ENCODE data around the gene SIL1.
A peak's percentile ranks its signal among the peaks of the same experiment; 100 is the strongest.

The SIL1 gene

GRCh38 chr5:138961729-138962128 lies 236.4 kb downstream of the SIL1 start:
- TF ChIP-seq CTCF (IDR thresholded peaks at IDR 0.05; ENCODE audit: control insufficient read depth, extremely low read depth, insufficient read depth): no peak
- no peak for DNase-seq (ENCODE audit: low read depth)
- no peak overlapping the region for H3K4me3 ChIP-seq (ENCODE audit: low read depth, low read length)

- H3K4me3 ChIP-seq (ENCODE audit: low read depth, low read length): no peak overlapping the region
- DNase-seq (ENCODE audit: low read depth): no peak
Observed at GRCh38 chr5:138961221-138961620, 236.9 kb downstream of the SIL1 start.

GRCh38 chr5:138960145-138960692 lies 237.9 kb downstream of the SIL1 start:
- no peak for TF ChIP-seq CTCF (IDR thresholded peaks at IDR 0.05; ENCODE audit: control insufficient read depth, extremely low read depth, insufficient read depth)
- DNase-seq (ENCODE audit: low read depth): peak; percentile 58
- no peak overlapping the region for H3K4me3 ChIP-seq (ENCODE audit: low read depth, low read length)

More at GRCh38 chr5:138961221-138961620, 236.9 kb downstream of the SIL1 start:
- TF ChIP-seq CTCF (IDR thresholded peaks at IDR 0.05; ENCODE audit: control insufficient read depth, extremely low read depth, insufficient read depth): no peak

DNA sequence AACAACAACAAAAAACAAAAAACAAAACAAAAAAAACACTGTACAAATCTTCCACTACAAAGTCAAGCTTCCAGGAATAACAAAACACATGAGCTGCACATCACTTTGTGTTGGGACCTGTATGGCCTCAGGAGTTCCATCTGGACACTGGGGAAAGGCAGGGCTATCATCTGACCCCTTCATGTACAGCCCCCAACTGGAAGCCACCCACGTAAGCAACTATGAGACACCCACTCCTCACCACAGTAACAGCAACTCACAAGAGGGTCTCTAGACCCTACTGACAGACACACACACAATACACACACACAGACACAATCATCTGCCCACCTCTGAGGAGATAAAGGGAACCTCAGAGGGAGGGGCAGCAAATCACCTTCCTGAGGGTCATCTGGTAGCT lies 241.4 kb downstream of the SIL1 start:
- no peak overlapping the region for H3K4me3 ChIP-seq (ENCODE audit: low read depth, low read length)
- no peak for TF ChIP-seq CTCF (IDR thresholded peaks at IDR 0.05; ENCODE audit: control insufficient read depth, extremely low read depth, insufficient read depth)
- DNase-seq (ENCODE audit: low read depth): no peak

DNA sequence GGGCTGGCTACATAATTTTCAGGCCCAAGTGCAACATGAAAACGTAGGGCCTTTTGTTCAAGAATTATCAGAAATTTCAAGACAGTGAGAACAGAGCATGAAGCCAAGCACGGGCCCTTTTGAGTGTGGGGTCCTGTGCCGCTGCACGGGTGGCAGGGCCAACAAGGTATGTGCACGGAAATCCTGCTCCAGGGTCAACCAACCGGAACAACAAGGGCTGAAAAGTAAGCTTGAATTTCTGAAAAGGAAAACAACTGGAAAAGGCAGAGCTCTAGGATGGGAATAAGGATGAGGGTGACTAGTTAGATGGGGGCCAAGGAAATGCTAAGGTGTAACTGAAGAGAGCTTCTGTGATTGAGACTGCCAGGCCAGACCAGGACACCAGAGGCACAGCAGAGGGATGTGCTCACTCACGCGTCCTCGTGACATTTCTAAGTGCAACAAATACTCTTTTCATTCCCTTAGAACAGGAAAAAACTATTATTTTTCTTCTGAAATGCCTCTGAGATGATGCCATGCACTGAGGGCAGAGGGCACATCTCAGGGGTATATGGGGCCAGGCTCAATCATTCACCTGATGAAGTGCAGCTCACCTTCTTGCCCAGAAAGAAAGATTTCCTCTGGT lies 242.4 kb downstream of the SIL1 start:
- no peak overlapping the region for H3K4me3 ChIP-seq (ENCODE audit: low read depth, low read length)
- no peak for DNase-seq (ENCODE audit: low read depth)
- no peak for TF ChIP-seq CTCF (IDR thresholded peaks at IDR 0.05; ENCODE audit: control insufficient read depth, extremely low read depth, insufficient read depth)

DNA sequence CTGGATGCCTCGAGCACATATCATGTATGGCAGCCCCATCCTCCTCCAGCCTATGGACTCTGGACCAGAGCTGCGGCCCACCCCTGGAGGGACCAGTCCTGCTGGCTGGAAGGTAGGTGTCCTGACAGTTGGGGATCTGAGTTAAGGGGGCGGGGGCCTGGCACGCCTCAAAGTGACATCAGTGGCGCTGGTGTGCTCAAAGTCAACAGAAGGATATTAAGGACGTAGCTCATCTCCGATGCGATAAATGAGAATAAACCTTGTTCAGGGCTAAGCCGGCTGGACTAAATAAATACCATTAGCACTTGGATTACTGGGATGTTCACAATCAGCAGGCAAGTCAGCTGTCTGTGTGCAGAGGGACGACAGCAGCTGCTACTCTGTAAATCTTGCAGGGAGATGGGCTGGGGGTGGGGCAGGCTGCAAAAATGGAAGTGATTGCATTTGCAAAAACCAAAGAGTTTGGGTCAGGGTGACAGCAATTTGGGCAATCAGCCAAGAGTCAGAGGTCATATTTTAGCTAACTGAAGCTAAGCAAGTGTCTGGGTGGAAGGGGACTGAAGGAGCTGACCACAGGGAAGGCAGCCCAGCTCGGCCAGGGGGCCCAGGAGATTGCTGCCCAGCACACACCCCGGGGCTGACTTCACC lies 243.0 kb downstream of the SIL1 start:
- H3K4me3 ChIP-seq (ENCODE audit: low read depth, low read length): no peak overlapping the region
- DNase-seq (ENCODE audit: low read depth): no peak
- no peak for TF ChIP-seq CTCF (IDR thresholded peaks at IDR 0.05; ENCODE audit: control insufficient read depth, extremely low read depth, insufficient read depth)

Data from LNCaP clone FGC (cell line).